Inferior parietal cortex (tissue), 1 donor: ENCODE measurements around the gene FCHSD2.
A peak's percentile ranks its signal among the peaks of the same experiment; 100 is the strongest.
"Not testable (repeated sequence)": the region's sequence is repeated elsewhere in the genome, so short reads cannot be mapped to it uniquely, and the experiment has no call there.

ENCODE experiments used
- DNase-seq: peaks from one replicate; pipeline ENCODE4 v3.0.0-alpha.2; 2016; ENCODE audit errors: extremely low spot score

Gene FCHSD2

GRCh38 chr11:73151416-73151815 is 9.3 kb upstream of the FCHSD2 start:
- DNase-seq = no peak

GRCh38 chr11:73149105-73149504 is 7.0 kb upstream of the FCHSD2 start:
- DNase-seq = no peak

GRCh38 chr11:73147771-73148681 is 5.9 kb upstream of the FCHSD2 start:
- DNase-seq = no peak

GRCh38 chr11:73145986-73146575 is 4.0 kb upstream of the FCHSD2 start:
- no peak for DNase-seq

GRCh38 chr11:73143126-73143838 is 1.2 kb upstream of the FCHSD2 start:
- peak; percentile 59 for DNase-seq

- no peak for DNase-seq
These were observed 600 bp downstream of the FCHSD2 start for GRCh38 chr11:73141309-73142127.

- DNase-seq = no peak
These were observed 1.1 kb downstream of the FCHSD2 start for GRCh38 chr11:73141031-73141308.

GRCh38 chr11:73140213-73141030 is 1.7 kb downstream of the FCHSD2 start:
- peak; percentile 39 for DNase-seq

GRCh38 chr11:73139476-73140198 is 2.5 kb downstream of the FCHSD2 start:
- no peak for DNase-seq

- DNase-seq = no peak
These were observed 4.2 kb downstream of the FCHSD2 start for GRCh38 chr11:73137944-73138274.

GRCh38 chr11:73137262-73137943 is 4.7 kb downstream of the FCHSD2 start:
- DNase-seq = no peak

GRCh38 chr11:73136722-73137121 is 5.4 kb downstream of the FCHSD2 start:
- DNase-seq = not testable (repeated sequence)

- DNase-seq = no peak
These were observed 6.5 kb downstream of the FCHSD2 start for GRCh38 chr11:73135346-73136284.

- DNase-seq = not testable (repeated sequence)
These were observed 9.8 kb downstream of the FCHSD2 start for GRCh38 chr11:73132349-73132748.

GRCh38 chr11:73130181-73130580 is 11.9 kb downstream of the FCHSD2 start:
- DNase-seq = no peak

GRCh38 chr11:73129198-73129597 is 12.9 kb downstream of the FCHSD2 start:
- no peak for DNase-seq

- DNase-seq = no peak
These were observed 15.2 kb downstream of the FCHSD2 start for GRCh38 chr11:73126804-73127480.

- no peak for DNase-seq
These were observed 17.3 kb downstream of the FCHSD2 start for GRCh38 chr11:73124800-73125199.
